RWPE2 (cell line): ENCODE results near the gene TFF1.
A peak's percentile ranks its signal among the peaks of the same experiment; 100 is the strongest.

ENCODE experiments used
- ATAC-seq: fragments of 200-7000 bp; cut with Tn5 transposase; 3 replicates; pipeline ENCODE4 v1.9.1; 2021; ENCODE audit warnings: low read depth
- DNase-seq: peaks from one replicate; pipeline ENCODE4 v3.0.0-alpha.2; 2020; ENCODE audit warnings: low spot score
- H3K27ac ChIP-seq: fragments of 450-650 bp; 2 replicates; pipeline ENCODE4 v1.5.1; 2017; ENCODE audit warnings: mild to moderate bottlenecking; ENCODE audit not compliant: poor library complexity, severe bottlenecking
- H3K27me3 ChIP-seq: fragments of 250-450 bp; sonication (Bioruptor Pico); 2 replicates; pipeline ENCODE4 v1.5.1; 2021; ENCODE audit warnings: mild to moderate bottlenecking, moderate library complexity; ENCODE audit not compliant: insufficient read depth, poor library complexity, severe bottlenecking
- H3K36me3 ChIP-seq: fragments of 250-450 bp; sonication (Bioruptor Pico); 2 replicates; pipeline ENCODE4 v1.5.1; 2020; ENCODE audit warnings: low read depth, mild to moderate bottlenecking, moderate library complexity
- H3K4me1 ChIP-seq: fragments of 250-450 bp; sonication (Bioruptor Pico); 2 replicates; pipeline ENCODE4 v1.5.1; 2021; ENCODE audit warnings: mild to moderate bottlenecking, moderate library complexity; ENCODE audit not compliant: insufficient read depth, poor library complexity, severe bottlenecking
- H3K4me3 ChIP-seq: fragments of 250-450 bp; sonication (Bioruptor Pico); 2 replicates; pipeline ENCODE4 v1.5.1; 2021; ENCODE audit warnings: mild to moderate bottlenecking, moderate library complexity; ENCODE audit not compliant: severe bottlenecking
- H3K9me3 ChIP-seq: fragments of 250-450 bp; sonication (Bioruptor Pico); 2 replicates; pipeline ENCODE4 v1.5.1; 2021; ENCODE audit warnings: mild to moderate bottlenecking, moderate library complexity; ENCODE audit not compliant: severe bottlenecking
- CTCF ChIP-seq: fragments of 450-650 bp; IDR thresholded peaks from one replicate; pipeline ENCODE4 v1.5.1; 2017; ENCODE audit warnings: mild to moderate bottlenecking, moderate library complexity; ENCODE audit not compliant: poor library complexity, severe bottlenecking

TFF1 gene

DNA sequence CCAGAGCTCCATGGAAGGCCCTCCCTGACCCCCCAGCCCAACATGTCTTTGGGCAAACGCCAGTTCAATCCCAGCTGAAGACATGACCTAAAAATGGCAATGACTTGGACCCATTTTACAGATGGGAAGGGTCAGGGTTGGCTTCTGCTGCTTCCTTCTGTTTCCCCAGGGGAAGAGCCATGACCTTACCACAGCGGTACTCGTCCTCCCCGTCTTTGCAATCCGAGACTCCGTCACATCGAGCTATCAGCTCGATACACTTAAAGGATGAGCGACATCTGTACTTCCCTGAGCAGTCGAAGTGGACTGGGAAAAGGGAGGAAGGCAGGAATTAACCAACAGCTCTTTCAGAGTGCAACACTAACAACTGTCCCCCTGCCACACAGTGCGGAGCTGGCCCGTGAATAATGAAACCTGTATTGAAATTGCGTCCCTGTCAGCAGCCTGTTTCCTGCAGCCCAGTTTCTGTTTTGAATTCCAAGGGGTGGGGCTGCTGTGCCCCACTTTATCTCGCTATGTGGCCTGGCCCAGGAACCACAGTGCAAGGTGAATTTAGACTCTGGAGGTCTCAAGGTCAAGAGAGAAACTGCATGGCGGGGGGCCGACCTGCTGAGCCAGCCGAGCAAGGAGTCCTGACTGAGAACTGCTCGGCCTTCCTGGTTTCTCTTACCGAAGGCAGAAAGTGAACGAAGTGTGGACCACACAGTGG, 22.6 kb upstream of the TFF1 start:
- Histone ChIP-seq H3K9me3 (no peaks in the 10 kb centered on the region), H3K4me3 (no peak overlapping the region), H3K4me1 (no peaks in the 10 kb centered on the region), H3K27ac (no peak overlapping the region), H3K36me3 (no peaks in the 10 kb centered on the region), H3K27me3 (no peaks in the 10 kb centered on the region)
- DNase-seq (no peak), ATAC-seq (no peak)
- TF ChIP-seq CTCF, result no peak

DNA sequence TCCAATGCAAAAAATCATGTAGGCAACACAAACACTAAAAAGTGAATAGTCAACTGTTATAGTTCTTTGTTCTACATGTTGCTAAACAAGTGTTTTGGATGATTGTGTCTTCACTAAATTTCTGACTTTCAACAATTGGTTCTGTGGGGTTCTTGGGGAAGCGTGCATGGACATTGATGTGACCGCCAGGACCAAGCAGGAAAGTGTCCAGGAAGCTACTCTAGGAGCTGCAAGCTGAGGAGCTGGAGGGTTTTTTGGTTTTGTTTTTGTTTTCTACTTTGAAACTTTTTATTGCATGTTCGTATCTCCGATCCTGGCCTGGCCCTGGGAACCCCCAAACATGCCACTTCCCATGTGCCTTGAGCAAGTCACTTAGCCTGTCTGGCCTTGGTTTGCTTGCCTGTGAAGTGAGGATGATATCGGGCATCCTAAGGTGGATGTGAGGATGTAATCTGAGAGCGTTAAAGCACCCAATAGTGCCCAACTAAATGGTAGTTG, 21.6 kb upstream of the TFF1 start:
- no peaks in the 10 kb centered on the region for H3K9me3 ChIP-seq
- H3K4me1 ChIP-seq, result no peaks in the 10 kb centered on the region

DNA sequence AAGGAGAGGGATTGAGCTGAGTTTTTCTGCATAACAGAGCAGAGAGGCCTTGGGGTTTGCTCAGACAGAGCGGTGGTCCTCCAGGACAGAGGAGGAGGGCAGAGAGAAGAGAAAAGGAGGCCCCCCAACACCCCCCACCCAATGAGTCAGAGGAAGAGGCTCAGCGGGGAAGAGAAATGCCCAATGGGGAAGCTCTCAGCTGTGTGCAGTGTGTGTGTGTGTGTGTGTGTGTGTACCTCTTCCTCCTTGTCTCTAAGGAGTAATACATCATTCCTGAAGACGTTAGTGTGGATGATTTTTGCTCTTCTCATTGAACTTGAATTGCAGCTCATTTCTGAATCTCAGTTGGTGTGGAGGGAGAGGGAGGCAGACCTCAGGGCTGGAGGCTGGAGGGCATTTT, 20.8 kb upstream of the TFF1 start:
- H3K27me3 ChIP-seq, result no peaks in the 10 kb centered on the region
- no peak for ATAC-seq
- H3K4me3 ChIP-seq, result no peak overlapping the region
- no peak overlapping the region for H3K27ac ChIP-seq
- no peaks in the 10 kb centered on the region for H3K36me3 ChIP-seq
- no peak for DNase-seq
- H3K4me1 ChIP-seq, result no peaks in the 10 kb centered on the region
- no peaks in the 10 kb centered on the region for H3K9me3 ChIP-seq
- TF ChIP-seq CTCF, result no peak

More for the DNA sequence above, 21.6 kb upstream of the TFF1 start:
- no peak for DNase-seq
- no peaks in the 10 kb centered on the region for H3K36me3 ChIP-seq
- ATAC-seq, result no peak
- H3K27me3 ChIP-seq, result no peaks in the 10 kb centered on the region
- no peak overlapping the region for H3K4me3 ChIP-seq
- no peak overlapping the region for H3K27ac ChIP-seq
- no peak for TF ChIP-seq CTCF

GRCh38 chr21:42386034-42386591, 19.8 kb upstream of the TFF1 start:
- no peaks in the 10 kb centered on the region for H3K27me3 ChIP-seq
- H3K4me3 ChIP-seq, result no peak overlapping the region
- TF ChIP-seq CTCF, result no peak
- no peaks in the 10 kb centered on the region for H3K4me1 ChIP-seq
- H3K36me3 ChIP-seq, result no peaks in the 10 kb centered on the region
- no peak overlapping the region for H3K27ac ChIP-seq
- H3K9me3 ChIP-seq, result no peaks in the 10 kb centered on the region
- DNase-seq, result no peak
- ATAC-seq, result no peak

DNA sequence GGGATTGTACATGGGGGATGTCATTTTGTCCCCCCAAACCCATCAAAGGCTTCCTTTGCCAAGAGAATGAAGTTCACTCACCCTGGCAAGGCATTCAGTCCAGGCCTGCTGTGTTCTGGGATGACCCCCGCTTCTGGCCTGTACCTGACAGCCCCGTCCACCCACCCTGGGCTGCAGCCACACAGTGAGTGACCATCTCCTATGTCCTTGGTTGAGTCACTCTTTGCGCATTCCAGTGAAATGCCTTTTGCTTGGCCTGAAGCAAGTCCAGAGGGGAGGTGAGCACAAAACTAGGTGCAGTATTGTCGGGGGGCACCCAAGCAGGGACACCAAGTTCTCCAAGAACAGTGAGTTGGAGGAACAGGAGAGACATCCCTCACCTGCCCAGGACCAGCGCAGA, 19.3 kb upstream of the TFF1 start:
- Histone ChIP-seq H3K27me3 (no peaks in the 10 kb centered on the region), H3K36me3 (no peaks in the 10 kb centered on the region), H3K4me3 (no peak overlapping the region), H3K27ac (no peak overlapping the region), H3K9me3 (no peaks in the 10 kb centered on the region), H3K4me1 (no peaks in the 10 kb centered on the region)
- DNase-seq (peak; percentile 25), ATAC-seq (no peak)
- TF ChIP-seq CTCF, result no peak
